Activated CD4-positive, alpha-beta T cell treated with anti-CD3 and anti-CD28 coated beads, Interleukin-2, amount 10 ng/mL, durations not matched to agents 24 days and 14 days (primary cell): ENCODE measurements around the gene BCAT1. TPM values are rescaled to one million over a fixed set of nuclear protein-coding genes. Genes with fewer than 3 reads are reported as not detected.
"Not testable (repeated sequence)": the region's sequence is repeated elsewhere in the genome, so short reads cannot be mapped to it uniquely, and the experiment has no call there.

Experiments used
- DNase-seq: peaks from one replicate; pipeline ENCODE4 v3.0.0; 2022
- H3K27ac Mint-ChIP-seq: one replicate; pipeline ENCODE4 v1.8.0; 2022; ENCODE audit warnings: mild to moderate bottlenecking, mixed read lengths
- H3K27me3 Mint-ChIP-seq: one replicate; pipeline ENCODE4 v1.8.0; 2022; ENCODE audit warnings: mixed read lengths
- H3K36me3 Mint-ChIP-seq: one replicate; pipeline ENCODE4 v1.8.0; 2022; ENCODE audit warnings: low read depth, mild to moderate bottlenecking, mixed read lengths
- H3K4me1 Mint-ChIP-seq: one replicate; pipeline ENCODE4 v1.8.0; 2021; ENCODE audit warnings: mixed read lengths
- H3K4me3 Mint-ChIP-seq: one replicate; pipeline ENCODE4 v1.8.0; 2022; ENCODE audit warnings: mild to moderate bottlenecking, moderate library complexity, mixed read lengths
- H3K9me3 Mint-ChIP-seq: one replicate; pipeline ENCODE4 v1.8.0; 2021; ENCODE audit warnings: mixed read lengths
- intact Hi-C: fragments of 100-400 bp; cut with micrococcal nuclease; formaldehyde crosslinking; loops from one replicate; pipeline ENCODE4 v1.15.1; 2023
- total RNA-seq: library from RNA; stranded (reverse); gene quantifications from 2 replicates; pipeline ENCODE4 v1.2.3, GENCODE V29; 2022

BCAT1 gene
- total RNA-seq, 1 donor from 2014 or later, result 49.7 TPM

DNA sequence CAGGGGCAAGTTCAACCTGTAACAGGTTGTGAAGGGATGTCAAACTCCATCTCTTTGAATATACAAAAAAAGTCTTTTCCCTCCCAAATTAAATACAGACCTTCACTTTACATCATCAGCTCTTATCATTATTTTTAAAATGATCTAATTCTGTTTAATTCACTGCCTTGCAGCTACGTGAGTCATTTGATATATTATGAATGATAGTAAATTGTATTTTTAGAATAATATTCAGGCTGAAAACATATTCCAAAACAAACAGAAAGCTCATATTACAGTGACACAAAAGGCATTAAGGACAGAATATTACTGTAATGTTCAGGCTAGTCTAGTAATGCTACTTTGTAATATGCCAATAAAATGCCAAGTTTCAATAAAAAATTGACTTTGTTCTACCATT, 53.3 kb downstream of the BCAT1 start:
- Mint-ChIP-seq H3K4me3 (no peak overlapping the region), H3K4me1 (peaks cover 18% of the 10 kb centered on the region), H3K36me3 (peaks cover 18% of the 10 kb centered on the region), H3K9me3 (no peaks in the 10 kb centered on the region), H3K27me3 (peaks cover 6% of the 10 kb centered on the region), H3K27ac (no peak overlapping the region)
- intact Hi-C loops, result no loop called here
- no peak for DNase-seq

- Mint-ChIP-seq H3K27me3 (peaks cover 6% of the 10 kb centered on the region), H3K4me1 (peaks cover 15% of the 10 kb centered on the region), H3K4me3 (no peak overlapping the region), H3K27ac (no peak overlapping the region), H3K36me3 (peaks cover 18% of the 10 kb centered on the region), H3K9me3 (no peaks in the 10 kb centered on the region)
- intact Hi-C loops, result no loop called here
- no peak for DNase-seq
These were observed 54.0 kb downstream of the BCAT1 start for GRCh38 chr12:24894879-24895278.

DNA sequence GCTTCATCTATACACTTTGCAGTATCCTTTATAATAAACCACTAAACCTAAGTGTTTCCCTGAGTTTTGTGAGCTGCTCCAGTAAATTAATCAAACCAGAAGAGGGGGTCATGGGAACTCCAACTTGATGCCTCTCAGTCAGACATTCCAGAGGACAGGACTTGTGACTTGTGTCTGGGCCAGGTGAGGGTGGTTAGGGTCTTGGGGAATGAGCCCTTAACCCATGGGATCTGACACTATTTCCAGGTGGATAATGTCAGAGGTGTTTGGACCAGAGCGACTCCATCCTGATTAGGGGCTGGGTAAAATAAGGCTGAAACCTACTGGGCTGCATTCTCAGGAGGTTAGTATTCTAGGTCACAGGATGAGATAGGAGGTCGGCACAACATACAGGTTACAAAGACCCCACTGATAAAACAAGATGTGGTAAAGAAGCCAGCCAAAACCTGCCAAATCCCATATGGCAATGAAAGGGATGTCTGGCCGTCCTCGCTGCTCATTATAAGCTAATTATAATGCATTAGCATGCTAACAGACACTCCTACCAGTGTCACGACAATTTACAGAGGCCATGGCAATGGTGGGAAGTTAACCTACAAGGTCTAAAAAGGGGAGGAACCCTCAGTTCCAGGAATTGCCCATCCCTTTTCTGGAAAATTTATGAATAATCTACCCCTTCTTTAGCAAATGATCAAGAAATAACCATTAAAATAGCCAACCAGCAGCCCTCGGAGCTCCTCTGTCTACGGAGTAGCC, 58.7 kb downstream of the BCAT1 start:
- H3K36me3 Mint-ChIP-seq, result peaks cover 11% of the 10 kb centered on the region
- no peak overlapping the region for H3K27ac Mint-ChIP-seq
- peaks cover 7% of the 10 kb centered on the region for H3K4me1 Mint-ChIP-seq
- no peak overlapping the region for H3K4me3 Mint-ChIP-seq
- no peak for DNase-seq
- intact Hi-C loops, result no loop called here
- H3K27me3 Mint-ChIP-seq, result peaks cover 5% of the 10 kb centered on the region
- H3K9me3 Mint-ChIP-seq, result peaks cover 6% of the 10 kb centered on the region

GRCh38 chr12:24889411-24889810, 59.5 kb downstream of the BCAT1 start:
- DNase-seq, result no peak
- peaks cover 10% of the 10 kb centered on the region for H3K36me3 Mint-ChIP-seq
- intact Hi-C loops, result no loop called here
- peaks cover 3% of the 10 kb centered on the region for H3K27me3 Mint-ChIP-seq
- H3K27ac Mint-ChIP-seq, result no peak overlapping the region
- peaks cover 5% of the 10 kb centered on the region for H3K4me1 Mint-ChIP-seq
- peaks cover 6% of the 10 kb centered on the region for H3K9me3 Mint-ChIP-seq
- H3K4me3 Mint-ChIP-seq, result no peak overlapping the region

GRCh38 chr12:24888813-24889212, 60.1 kb downstream of the BCAT1 start:
- Mint-ChIP-seq H3K27me3 (no peaks in the 10 kb centered on the region), H3K27ac (no peak overlapping the region), H3K4me3 (no peak overlapping the region), H3K4me1 (peaks cover 2% of the 10 kb centered on the region), H3K36me3 (peaks cover 10% of the 10 kb centered on the region), H3K9me3 (peaks cover 6% of the 10 kb centered on the region)
- DNase-seq, result no peak
- intact Hi-C loops, result no loop called here

DNA sequence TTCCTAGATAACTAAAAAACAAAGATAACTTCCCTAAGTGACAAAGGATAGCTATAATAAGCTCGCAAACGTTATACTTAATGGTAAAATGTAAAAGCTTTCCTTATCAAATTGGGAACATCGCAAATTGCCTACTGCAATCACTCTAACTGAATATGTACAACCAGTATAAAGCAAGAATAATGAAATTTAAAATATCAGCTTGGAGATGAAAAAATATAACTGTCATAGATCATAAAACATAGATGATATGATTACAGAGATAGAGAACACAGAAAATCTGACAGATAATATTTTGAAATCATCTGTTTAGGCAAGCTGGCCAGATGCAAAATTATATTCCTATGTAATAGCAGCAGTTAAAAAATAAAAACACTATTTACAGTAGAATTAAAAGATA, 64.0 kb downstream of the BCAT1 start:
- intact Hi-C loops, result no loop called here
- H3K4me1 Mint-ChIP-seq, result peaks cover 2% of the 10 kb centered on the region
- H3K27ac Mint-ChIP-seq, result no peak overlapping the region
- H3K36me3 Mint-ChIP-seq, result peaks cover 11% of the 10 kb centered on the region
- DNase-seq, result no peak
- H3K4me3 Mint-ChIP-seq, result no peak overlapping the region
- peaks cover 6% of the 10 kb centered on the region for H3K9me3 Mint-ChIP-seq
- H3K27me3 Mint-ChIP-seq, result no peaks in the 10 kb centered on the region

DNA sequence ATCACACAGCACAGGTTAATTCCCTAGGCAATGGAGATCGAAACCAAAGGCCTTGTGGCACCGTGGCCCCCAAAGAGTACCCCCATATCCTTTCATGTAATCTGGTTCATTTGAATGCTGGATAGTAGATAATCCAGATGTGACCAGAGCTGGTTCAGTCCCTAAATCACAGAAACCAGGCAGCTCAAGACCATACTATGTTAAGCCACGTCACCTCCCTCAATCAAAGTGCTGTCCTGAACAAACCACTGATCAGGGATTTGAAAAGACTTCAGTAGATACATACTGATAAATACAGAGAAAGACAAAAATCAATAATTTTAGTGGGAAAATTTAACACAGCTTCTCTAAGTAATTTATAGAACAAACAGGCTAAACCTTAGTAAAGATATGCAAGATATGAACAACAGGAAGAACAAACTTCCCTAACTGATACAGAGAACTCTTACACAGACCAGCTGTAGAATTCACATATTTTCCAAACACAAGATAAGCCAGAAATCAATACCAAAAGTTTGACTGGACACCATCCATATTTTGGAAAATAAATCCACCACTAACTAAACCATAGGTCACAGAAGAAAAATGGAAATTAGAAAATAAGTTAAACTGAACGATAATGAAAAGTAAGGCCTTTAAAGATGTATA, 67.1 kb downstream of the BCAT1 start:
- DNase-seq, result no peak
- intact Hi-C loops, result no loop called here
- peaks cover 18% of the 10 kb centered on the region for H3K36me3 Mint-ChIP-seq
- H3K4me3 Mint-ChIP-seq, result no peak overlapping the region
- H3K27ac Mint-ChIP-seq, result no peak overlapping the region
- peaks cover 2% of the 10 kb centered on the region for H3K4me1 Mint-ChIP-seq
- H3K9me3 Mint-ChIP-seq, result no peaks in the 10 kb centered on the region
- no peaks in the 10 kb centered on the region for H3K27me3 Mint-ChIP-seq

DNA sequence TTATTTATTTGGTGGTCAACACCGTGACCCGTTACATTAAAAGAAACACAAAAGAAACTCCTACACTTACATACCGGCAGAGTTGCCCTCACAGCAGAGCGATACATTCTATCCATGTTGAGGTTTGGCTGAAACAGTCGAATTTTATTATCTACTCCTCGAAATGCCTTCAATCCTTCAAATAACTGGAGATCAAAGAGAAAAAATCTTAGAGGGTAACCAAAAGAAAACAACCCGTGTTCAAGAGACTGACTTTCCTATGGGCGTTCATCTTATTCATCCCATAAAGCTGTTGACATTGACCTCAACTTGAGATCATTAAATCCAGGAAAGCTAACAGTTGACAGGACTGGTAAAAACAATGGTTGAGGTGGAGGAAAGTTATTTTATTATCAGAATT, 67.7 kb downstream of the BCAT1 start:
- no peak overlapping the region for H3K27ac Mint-ChIP-seq
- intact Hi-C loops, result no loop called here
- peaks cover 18% of the 10 kb centered on the region for H3K36me3 Mint-ChIP-seq
- no peaks in the 10 kb centered on the region for H3K9me3 Mint-ChIP-seq
- peaks cover 2% of the 10 kb centered on the region for H3K4me1 Mint-ChIP-seq
- no peaks in the 10 kb centered on the region for H3K27me3 Mint-ChIP-seq
- DNase-seq, result no peak
- no peak overlapping the region for H3K4me3 Mint-ChIP-seq

- Mint-ChIP-seq H3K27ac (no peak overlapping the region), H3K4me1 (peaks cover 2% of the 10 kb centered on the region), H3K36me3 (peaks cover 18% of the 10 kb centered on the region), H3K27me3 (no peaks in the 10 kb centered on the region), H3K4me3 (no peak overlapping the region), H3K9me3 (no peaks in the 10 kb centered on the region)
- no peak for DNase-seq
- intact Hi-C loops, result no loop called here
These were observed 68.2 kb downstream of the BCAT1 start for GRCh38 chr12:24880732-24881131.

DNA sequence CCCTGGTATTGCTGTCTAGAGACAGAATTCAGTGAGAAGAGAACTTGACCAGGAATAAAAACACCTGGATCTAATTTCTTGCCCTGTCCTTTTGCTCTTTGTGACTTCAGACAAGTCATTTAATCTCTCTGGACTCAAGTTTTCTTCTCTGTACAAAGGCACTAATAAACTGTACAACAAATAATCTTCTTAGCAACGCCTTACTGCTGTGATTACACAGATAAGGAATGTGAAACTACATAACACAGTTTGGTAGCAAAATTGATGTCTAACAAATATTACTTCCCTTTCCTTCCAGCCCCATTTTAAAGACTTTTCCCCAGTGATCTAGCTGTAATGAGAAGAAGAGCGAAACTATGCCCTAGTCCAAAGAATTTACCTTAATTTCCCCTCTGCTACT, 69.3 kb downstream of the BCAT1 start:
- no peaks in the 10 kb centered on the region for H3K27me3 Mint-ChIP-seq
- H3K36me3 Mint-ChIP-seq, result peaks cover 24% of the 10 kb centered on the region
- no peak overlapping the region for H3K27ac Mint-ChIP-seq
- H3K9me3 Mint-ChIP-seq, result no peaks in the 10 kb centered on the region
- H3K4me3 Mint-ChIP-seq, result no peak overlapping the region
- no peak for DNase-seq
- intact Hi-C loops, result no loop called here
- peaks cover 2% of the 10 kb centered on the region for H3K4me1 Mint-ChIP-seq

DNA sequence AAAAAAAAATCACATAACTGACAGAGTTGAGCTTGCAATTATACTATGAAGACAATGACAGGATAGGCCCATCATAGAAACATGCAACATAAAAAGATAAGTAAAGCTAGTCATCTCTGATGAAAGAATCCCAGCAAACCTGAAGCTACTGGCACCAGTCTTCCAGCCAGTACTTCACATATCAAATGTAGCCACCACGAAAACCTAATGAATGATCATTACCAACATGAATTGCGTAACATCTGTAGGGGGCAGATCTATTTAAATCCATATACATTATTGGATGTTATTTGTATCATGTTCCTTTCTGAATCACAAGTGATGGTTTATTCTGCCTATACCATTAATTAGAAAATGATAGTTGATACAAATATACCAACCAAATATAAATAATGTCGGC, 73.9 kb downstream of the BCAT1 start:
- no peak overlapping the region for H3K4me3 Mint-ChIP-seq
- intact Hi-C loops, result no loop called here
- no peak for DNase-seq
- H3K27me3 Mint-ChIP-seq, result no peaks in the 10 kb centered on the region
- H3K27ac Mint-ChIP-seq, result no peak overlapping the region
- peaks cover 24% of the 10 kb centered on the region for H3K36me3 Mint-ChIP-seq
- H3K9me3 Mint-ChIP-seq, result no peaks in the 10 kb centered on the region
- H3K4me1 Mint-ChIP-seq, result peaks cover 2% of the 10 kb centered on the region

DNA sequence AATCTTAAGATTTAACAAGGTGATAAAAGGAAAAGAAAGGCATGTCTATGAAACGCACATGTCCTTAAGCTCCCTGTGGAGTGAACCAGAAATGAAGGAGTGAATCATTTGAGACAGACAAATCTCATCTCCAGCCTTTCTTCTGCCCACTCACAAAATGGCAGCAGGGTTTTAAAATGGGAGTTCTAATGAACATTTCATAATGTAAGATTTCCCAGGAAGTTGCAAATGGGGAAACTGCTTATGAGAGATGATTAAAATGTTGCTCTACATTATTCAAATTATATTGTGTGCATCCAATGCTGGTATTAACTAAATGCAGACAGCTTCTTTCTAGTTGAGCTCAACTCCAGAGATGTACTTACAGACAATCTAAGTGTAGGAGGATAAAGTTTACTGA, 76.7 kb downstream of the BCAT1 start:
- Mint-ChIP-seq H3K9me3 (peaks cover 8% of the 10 kb centered on the region), H3K36me3 (peaks cover 28% of the 10 kb centered on the region), H3K27me3 (no peaks in the 10 kb centered on the region), H3K4me1 (no peaks in the 10 kb centered on the region), H3K4me3 (no peak overlapping the region), H3K27ac (no peak overlapping the region)
- DNase-seq, result no peak
- intact Hi-C loops, result no loop called here

DNA sequence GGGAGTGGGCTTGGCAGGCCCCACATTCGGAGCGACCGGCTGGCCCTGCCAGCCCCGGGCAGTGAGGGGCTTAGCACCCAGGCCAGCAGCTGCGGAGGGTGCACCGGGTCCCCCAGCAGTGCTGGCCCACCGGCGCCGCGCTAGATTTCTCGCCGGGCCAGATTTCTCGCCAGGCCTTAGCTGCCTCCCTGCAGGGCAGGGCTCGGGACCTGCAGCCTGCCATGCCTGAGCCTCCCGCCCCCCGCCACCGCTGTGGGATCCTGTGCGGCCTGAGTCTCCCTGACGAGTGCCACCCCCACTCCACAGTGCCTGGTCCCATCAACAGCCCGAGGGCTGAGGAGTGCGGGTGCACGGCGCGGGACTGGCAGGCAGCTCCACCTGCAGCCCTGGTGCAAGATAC, 82.8 kb downstream of the BCAT1 start:
- DNase-seq, H3K27me3 Mint-ChIP-seq, H3K27ac Mint-ChIP-seq, H3K4me3 Mint-ChIP-seq, intact Hi-C loops: not testable (repeated sequence)
- peaks cover 17% of the 10 kb centered on the region for H3K4me1 Mint-ChIP-seq
- peaks cover 13% of the 10 kb centered on the region for H3K9me3 Mint-ChIP-seq
- peaks cover 33% of the 10 kb centered on the region for H3K36me3 Mint-ChIP-seq

GRCh38 chr12:24864796-24865125, 84.1 kb downstream of the BCAT1 start:
- peaks cover 31% of the 10 kb centered on the region for H3K36me3 Mint-ChIP-seq
- no peak overlapping the region for H3K27ac Mint-ChIP-seq
- DNase-seq, result no peak
- peaks cover 17% of the 10 kb centered on the region for H3K4me1 Mint-ChIP-seq
- H3K9me3 Mint-ChIP-seq, result peaks cover 13% of the 10 kb centered on the region
- H3K4me3 Mint-ChIP-seq, result no peak overlapping the region
- H3K27me3 Mint-ChIP-seq, result no peaks in the 10 kb centered on the region
- intact Hi-C loops, result no loop called here
